ENCODE data around the gene SLC7A6. TPM values are rescaled to one million over a fixed set of nuclear protein-coding genes. Genes with fewer than 3 reads are reported as not detected.

SLC7A6 gene
- total RNA-seq, 1 donor from 2014 or later: 54.1 TPM

GRCh38 chr16:68275611-68276191, 11.4 kb downstream of the SLC7A6 start:
- ATAC-seq (ENCODE audit: low read depth) (peak; percentile 86), DNase-seq (no peak)
- TF ChIP-seq, protein P1, sequence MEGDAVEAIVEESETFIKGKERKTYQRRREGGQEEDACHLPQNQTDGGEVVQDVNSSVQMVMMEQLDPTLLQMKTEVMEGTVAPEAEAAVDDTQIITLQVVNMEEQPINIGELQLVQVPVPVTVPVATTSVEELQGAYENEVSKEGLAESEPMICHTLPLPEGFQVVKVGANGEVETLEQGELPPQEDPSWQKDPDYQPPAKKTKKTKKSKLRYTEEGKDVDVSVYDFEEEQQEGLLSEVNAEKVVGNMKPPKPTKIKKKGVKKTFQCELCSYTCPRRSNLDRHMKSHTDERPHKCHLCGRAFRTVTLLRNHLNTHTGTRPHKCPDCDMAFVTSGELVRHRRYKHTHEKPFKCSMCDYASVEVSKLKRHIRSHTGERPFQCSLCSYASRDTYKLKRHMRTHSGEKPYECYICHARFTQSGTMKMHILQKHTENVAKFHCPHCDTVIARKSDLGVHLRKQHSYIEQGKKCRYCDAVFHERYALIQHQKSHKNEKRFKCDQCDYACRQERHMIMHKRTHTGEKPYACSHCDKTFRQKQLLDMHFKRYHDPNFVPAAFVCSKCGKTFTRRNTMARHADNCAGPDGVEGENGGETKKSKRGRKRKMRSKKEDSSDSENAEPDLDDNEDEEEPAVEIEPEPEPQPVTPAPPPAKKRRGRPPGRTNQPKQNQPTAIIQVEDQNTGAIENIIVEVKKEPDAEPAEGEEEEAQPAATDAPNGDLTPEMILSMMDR (IDR thresholded peaks at IDR 0.05): no peak
- intact Hi-C loops (cut with micrococcal nuclease): loop anchor here (1.0 kb wide), 3 partner anchors 10 to 14 kb away; no protein-coding TSS in a partner anchor
- ChIA-PET CTCF (interaction anchor here (1.4 to 1.7 kb wide), 2 partner anchors 14 to 53 kb away, joined by 4 to 9 read pairs; no protein-coding TSS in a partner anchor), POLR2A (interaction anchor here (0.5 to 1.4 kb wide), 5 partner anchors 8 to 25 kb away, joined by 3 to 5 read pairs (median 5); partner anchors contain the start of gene SLC7A6)
- Mint-ChIP-seq H3K27me3 (no peaks in the 10 kb centered on the region), H3K4me1 (peaks cover 51% of the 10 kb centered on the region), H3K27ac (peak overlapping the region; percentile 88), H3K9me3 (no peaks in the 10 kb centered on the region), H3K4me3 (peak overlapping the region; percentile 56), H3K36me3 (ENCODE audit: low read depth) (peaks cover 50% of the 10 kb centered on the region)

- peaks cover 51% of the 10 kb centered on the region for H3K36me3 Mint-ChIP-seq (ENCODE audit: low read depth)
- no peaks in the 10 kb centered on the region for H3K27me3 Mint-ChIP-seq
- ATAC-seq (ENCODE audit: low read depth): no peak
- DNase-seq: no peak
- H3K27ac Mint-ChIP-seq: peak overlapping the region; percentile 88
- intact Hi-C loops (cut with micrococcal nuclease): no loop called here
- ChIA-PET CTCF (no interaction called here), POLR2A (interaction anchor here (0.5 to 1.4 kb wide), 4 partner anchors 10 to 25 kb away, joined by 3 to 5 read pairs (median 4); partner anchors contain the start of gene SLC7A6)
- TF ChIP-seq, protein P1 (IDR thresholded peaks at IDR 0.05): no peak
- H3K9me3 Mint-ChIP-seq: no peaks in the 10 kb centered on the region
- peaks cover 54% of the 10 kb centered on the region for H3K4me1 Mint-ChIP-seq
- peak overlapping the region; percentile 24 for H3K4me3 Mint-ChIP-seq
These were observed 11.9 kb downstream of the SLC7A6 start for GRCh38 chr16:68276223-68276622.

GRCh38 chr16:68279726-68280558, 15.6 kb downstream of the SLC7A6 start:
- Mint-ChIP-seq H3K9me3 (no peaks in the 10 kb centered on the region), H3K27ac (peak overlapping the region; percentile 31), H3K27me3 (no peaks in the 10 kb centered on the region), H3K4me3 (no peak overlapping the region), H3K4me1 (peaks cover 60% of the 10 kb centered on the region), H3K36me3 (ENCODE audit: low read depth) (peaks cover 48% of the 10 kb centered on the region)
- intact Hi-C loops (cut with micrococcal nuclease): no loop called here
- POLR2A ChIA-PET: interaction anchor here (0.6 to 1.0 kb wide), 2 partner anchors 10 to 38 kb away, joined by 3 to 5 read pairs; no protein-coding TSS in a partner anchor
- ATAC-seq (ENCODE audit: low read depth) (no peak), DNase-seq (no peak)
- TF ChIP-seq, protein P1 (IDR thresholded peaks at IDR 0.05): no peak
- CTCF ChIA-PET: interaction anchor here (1.1 to 1.4 kb wide), 2 partner anchors 16 to 18 kb away, joined by 4 to 7 read pairs; partner anchors contain the start of gene SLC7A6

DNA sequence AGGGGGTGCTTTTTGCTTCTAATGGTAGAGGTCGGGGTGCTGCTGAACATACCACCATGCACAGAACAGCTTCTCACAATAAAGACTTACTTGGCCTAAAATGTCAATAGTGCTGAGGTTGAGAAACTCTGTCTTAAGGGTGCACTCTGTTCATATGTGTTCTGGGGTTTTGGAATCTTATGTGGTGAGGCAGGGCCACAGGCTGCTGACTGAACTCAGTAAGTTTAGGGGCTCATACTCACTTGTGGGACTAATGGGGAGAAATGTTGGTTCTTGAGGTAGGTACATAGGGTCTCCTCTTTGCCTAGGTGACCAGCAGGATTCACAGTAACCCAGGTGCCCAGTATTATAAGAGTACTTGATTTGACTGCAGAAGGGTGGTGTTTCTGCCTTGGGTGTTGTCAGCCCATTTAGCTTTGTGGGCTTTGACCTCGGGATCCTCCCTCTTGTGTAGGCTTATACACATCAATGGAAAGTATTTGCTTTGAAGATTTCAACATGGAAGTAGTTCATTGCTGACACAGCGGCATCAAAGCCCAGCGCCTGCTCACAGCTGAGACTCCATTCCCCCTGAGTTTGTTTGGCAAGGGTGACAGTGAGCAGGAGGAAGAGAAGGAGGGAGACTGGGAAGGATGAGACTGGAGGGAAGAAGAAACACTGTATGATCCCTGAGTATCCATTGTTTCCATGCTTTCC, 17.2 kb downstream of the SLC7A6 start:
- intact Hi-C loops (cut with micrococcal nuclease): no loop called here
- ATAC-seq (ENCODE audit: low read depth) (no peak), DNase-seq (no peak)
- peak overlapping the region; percentile 41 for H3K27ac Mint-ChIP-seq
- CTCF ChIA-PET: no interaction called here
- peak overlapping the region; percentile 1 for H3K4me3 Mint-ChIP-seq
- TF ChIP-seq, protein P1 (IDR thresholded peaks at IDR 0.05): no peak
- peaks cover 41% of the 10 kb centered on the region for H3K36me3 Mint-ChIP-seq (ENCODE audit: low read depth)
- POLR2A ChIA-PET: interaction anchor here (0.6 kb wide), 1 partner anchor 1642 kb away, joined by 3 read pairs; no protein-coding TSS in a partner anchor
- H3K9me3 Mint-ChIP-seq: no peaks in the 10 kb centered on the region
- H3K4me1 Mint-ChIP-seq: peaks cover 62% of the 10 kb centered on the region
- no peaks in the 10 kb centered on the region for H3K27me3 Mint-ChIP-seq
